Mucosa of descending colon (tissue), 3 donors: ENCODE results near the gene TMEM186. TPM values are rescaled to one million over a fixed set of nuclear protein-coding genes. Genes with fewer than 3 reads are reported as not detected.

ENCODE experiments used
- ATAC-seq: fragments of 200-7000 bp; cut with Tn5 transposase; one replicate; pipeline ENCODE4 v1.9.1; 2020; ENCODE audit warnings: mild to moderate bottlenecking, moderate library complexity
- DNase-seq, 3 donors: peaks; one replicate each; pipeline ENCODE4 v3.0.0-alpha.2; 2020
- H3K36me3 ChIP-seq: fragments of 200-600 bp; one replicate; pipeline ENCODE4 v1.8.0; 2021; ENCODE audit warnings: low read depth, mild to moderate bottlenecking
- H3K4me1 ChIP-seq: fragments of 200-600 bp; one replicate; pipeline ENCODE4 v1.8.0; 2021; ENCODE audit warnings: low read depth, mild to moderate bottlenecking
- H3K4me3 ChIP-seq: fragments of 200-600 bp; one replicate; pipeline ENCODE4 v1.8.0; 2021; ENCODE audit warnings: mild to moderate bottlenecking
- H3K9me3 ChIP-seq: fragments of 200-600 bp; one replicate; pipeline ENCODE4 v1.8.0; 2021; ENCODE audit warnings: mild to moderate bottlenecking
- CTCF ChIP-seq: fragments of 200-600 bp; IDR thresholded peaks from one replicate; pipeline ENCODE4 v1.8.0; 2022; ENCODE audit warnings: antibody characterized with exemption, mild to moderate bottlenecking
- intact Hi-C, 2 donors: fragments of 100-400 bp; cut with DNase I in 1 of 2; cut with micrococcal nuclease in 1 of 2; formaldehyde crosslinking; loops; one replicate each; pipeline versions ENCODE4 v1.11.0 to v1.11.1; 2022; cut with DNase I, micrococcal nuclease
- total RNA-seq, 3 donors: library from RNA; stranded (reverse); fragmentation: NEBNext Ultra II Directional in 2 of 3; extraction: Animal tissue kit (Norgen Biotek cat#: 25700) in 2 of 3; gene quantifications; one replicate each; pipeline versions ENCODE4 v1.2.1 to v1.2.4, GENCODE V29; 2021 to 2023
- donor health status: DM: no; HTN: no; CAD: no; lungs with moderate emphysema.
- donor health status: DM: no; HTN: no; CAD: no.
- donor health status: DM: no; HTN: yes; CAD: no.

The TMEM186 gene
- total RNA-seq, 3 donors from 2014 or later, result 12.2 to 13.9 (median 13.2) TPM

GRCh38 chr16:8812162-8812843 lies 14.9 kb upstream of the TMEM186 start:
- intact Hi-C loops, result no loop called here

GRCh38 chr16:8808613-8809353 lies 11.3 kb upstream of the TMEM186 start:
- intact Hi-C loops, result no loop called here
- Histone ChIP-seq H3K9me3 (no peaks in the 10 kb centered on the region), H3K36me3 (peaks cover 24% of the 10 kb centered on the region), H3K4me1 (no peaks in the 10 kb centered on the region), H3K4me3 (no peak overlapping the region)
- TF ChIP-seq CTCF, result no peak
- ATAC-seq (no peak), DNase-seq (no peak)

More at GRCh38 chr16:8812162-8812843, 14.9 kb upstream of the TMEM186 start:
- Histone ChIP-seq H3K36me3 (peaks cover 23% of the 10 kb centered on the region), H3K9me3 (no peaks in the 10 kb centered on the region), H3K4me3 (no peak overlapping the region), H3K4me1 (no peaks in the 10 kb centered on the region)
- TF ChIP-seq CTCF, result no peak
- ATAC-seq (no peak), DNase-seq (no peak)

- ATAC-seq (no peak), DNase-seq (no peak)
- intact Hi-C loops, result no loop called here
- Histone ChIP-seq H3K36me3 (peaks cover 16% of the 10 kb centered on the region), H3K4me3 (no peak overlapping the region), H3K9me3 (no peaks in the 10 kb centered on the region), H3K4me1 (no peaks in the 10 kb centered on the region)
- no peak for TF ChIP-seq CTCF
These were observed 10.6 kb upstream of the TMEM186 start for GRCh38 chr16:8808009-8808408.

- H3K9me3 ChIP-seq, result no peaks in the 10 kb centered on the region
- peaks cover 13% of the 10 kb centered on the region for H3K36me3 ChIP-seq
- ATAC-seq (no peak), DNase-seq (no peak)
- no peak overlapping the region for H3K4me3 ChIP-seq
- intact Hi-C loops, result no loop called here
- TF ChIP-seq CTCF, result no peak
- no peaks in the 10 kb centered on the region for H3K4me1 ChIP-seq
These were observed 9.8 kb upstream of the TMEM186 start for GRCh38 chr16:8807189-8807588.

- no peak for TF ChIP-seq CTCF
- H3K4me3 ChIP-seq, result no peak overlapping the region
- H3K4me1 ChIP-seq, result peaks cover under 1% of the 10 kb centered on the region
- intact Hi-C loops, result no loop called here
- ATAC-seq, result no peak
- DNase-seq, result no peak
- no peaks in the 10 kb centered on the region for H3K9me3 ChIP-seq
- peaks cover 13% of the 10 kb centered on the region for H3K36me3 ChIP-seq
These were observed 9.0 kb upstream of the TMEM186 start for GRCh38 chr16:8806272-8806983.
